Fibroblast of skin of back (primary cell): ENCODE results near the gene DENND11.
"Not testable (repeated sequence)": the region's sequence is repeated elsewhere in the genome, so short reads cannot be mapped to it uniquely, and the experiment has no call there.

Experiments used
- DNase-seq: peaks from one replicate; pipeline ENCODE4 v3.0.0-alpha.2; 2013

DENND11 gene

GRCh38 chr7:141708351-141708750 lies 6.4 kb upstream of the DENND11 start, which contains the start of gene WEE2:
Gene WEE2 (plus strand): TSS chr7:141708353. CDS start chr7:141708759, 406 bp downstream.
- DNase-seq = no peak

- no peak for DNase-seq
These were observed 4.5 kb upstream of the DENND11 start for GRCh38 chr7:141706239-141707064.

DNA sequence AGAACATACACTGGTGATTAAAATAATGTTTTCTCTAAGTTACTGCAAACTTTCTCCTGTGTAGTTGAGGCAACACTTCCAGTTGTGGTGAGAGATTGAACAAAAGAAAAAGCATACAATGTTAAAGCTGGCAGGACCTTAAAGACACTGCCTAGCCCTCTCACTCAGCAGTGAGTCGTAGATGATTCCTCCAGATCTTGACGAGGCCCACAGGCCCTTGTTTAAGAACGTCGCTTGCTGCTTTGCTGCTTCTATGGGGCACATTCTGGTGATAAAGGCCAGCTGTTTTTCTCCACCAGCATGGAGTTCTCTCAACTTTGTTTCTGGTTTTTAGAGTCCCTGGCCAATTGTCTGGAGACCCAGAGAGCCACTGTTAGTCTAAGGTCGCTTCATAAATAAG lies 2.8 kb upstream of the DENND11 start:
- DNase-seq = peak; percentile 21

- no peak for DNase-seq
These were observed 2.1 kb upstream of the DENND11 start for GRCh38 chr7:141704112-141704511.

- DNase-seq = no peak
These were observed 926 bp upstream of the DENND11 start for GRCh38 chr7:141702892-141703291.

DNA sequence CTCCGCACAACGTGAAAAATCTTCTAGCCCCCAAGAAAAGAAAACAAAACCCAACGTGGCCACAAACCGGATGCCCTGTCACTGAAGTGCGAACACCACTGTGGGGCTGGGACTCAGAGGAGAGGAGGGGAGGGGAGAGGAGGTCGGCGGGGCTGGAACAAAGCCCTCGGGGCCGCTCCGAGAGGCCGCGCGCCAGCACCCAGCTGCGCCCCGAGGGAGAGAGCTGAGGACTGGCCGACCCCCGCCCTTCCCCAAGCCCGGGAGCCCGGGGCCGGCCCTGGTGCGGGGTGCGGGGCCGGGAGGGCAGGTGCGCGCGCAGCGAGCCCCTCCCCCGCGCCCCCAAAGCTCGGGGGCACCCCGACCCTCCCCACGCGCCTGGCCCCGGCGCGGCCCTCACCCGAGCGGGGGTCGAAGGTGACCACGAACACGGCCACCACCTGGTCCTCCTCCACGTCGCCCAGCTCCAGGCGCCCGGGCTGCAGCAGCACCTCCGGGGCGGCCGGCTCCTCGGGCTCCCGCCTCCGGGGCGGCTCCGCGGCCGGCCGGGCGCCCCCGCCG lies 398 bp downstream of the DENND11 start:
- peak; percentile 52 for DNase-seq

DNA sequence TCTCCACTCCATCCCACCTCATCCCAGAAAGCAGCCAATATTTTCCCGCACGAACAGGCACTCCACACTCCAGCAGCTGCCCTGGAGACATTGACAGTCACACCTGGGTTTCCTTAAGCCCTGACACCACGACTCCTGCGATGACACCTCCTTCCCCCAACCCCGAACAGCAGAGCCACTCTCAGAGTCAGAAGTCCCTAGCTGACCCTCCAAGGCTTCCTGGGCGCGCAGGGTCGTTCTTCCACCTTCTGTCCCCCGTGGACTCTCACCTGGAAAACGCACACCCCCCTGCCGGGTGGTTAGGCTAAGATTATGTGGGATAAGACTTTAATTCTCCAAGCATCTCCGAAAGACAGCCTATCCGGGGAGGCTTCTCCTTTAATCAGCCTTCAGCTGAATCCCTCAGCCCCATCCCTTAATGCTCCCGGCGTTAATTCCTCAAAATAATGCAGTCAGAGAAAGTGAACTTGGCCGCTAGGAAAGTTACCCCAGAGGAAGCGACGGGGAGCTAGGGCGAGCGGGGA lies 1.1 kb downstream of the DENND11 start:
- no peak for DNase-seq

DNA sequence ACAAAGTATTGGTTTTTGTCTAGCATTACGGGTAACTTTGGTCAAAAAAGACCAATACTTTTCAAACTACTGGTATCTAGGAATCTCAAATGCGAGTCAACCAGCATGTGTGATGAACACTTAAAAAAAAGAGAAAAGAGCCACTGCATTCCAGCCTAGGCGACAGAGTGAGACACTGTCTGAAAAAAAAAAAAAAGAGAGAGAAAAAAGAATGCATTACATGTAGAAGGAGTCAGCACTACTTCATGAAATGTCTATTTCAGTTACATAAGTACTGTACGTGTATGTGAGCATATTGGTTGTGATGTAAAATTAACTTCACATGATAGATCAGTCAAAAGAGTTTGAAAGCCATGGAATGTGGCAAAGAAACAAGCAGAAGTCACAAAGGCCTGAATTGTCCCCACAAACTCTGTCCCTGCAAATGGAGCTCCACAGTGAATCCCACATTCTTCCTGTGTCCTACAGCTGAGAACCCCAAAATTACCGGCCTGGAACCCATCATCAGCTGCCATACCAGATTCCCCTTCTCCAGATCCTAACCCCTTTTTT lies 1.6 kb downstream of the DENND11 start:
- DNase-seq = peak; percentile 60

DNA sequence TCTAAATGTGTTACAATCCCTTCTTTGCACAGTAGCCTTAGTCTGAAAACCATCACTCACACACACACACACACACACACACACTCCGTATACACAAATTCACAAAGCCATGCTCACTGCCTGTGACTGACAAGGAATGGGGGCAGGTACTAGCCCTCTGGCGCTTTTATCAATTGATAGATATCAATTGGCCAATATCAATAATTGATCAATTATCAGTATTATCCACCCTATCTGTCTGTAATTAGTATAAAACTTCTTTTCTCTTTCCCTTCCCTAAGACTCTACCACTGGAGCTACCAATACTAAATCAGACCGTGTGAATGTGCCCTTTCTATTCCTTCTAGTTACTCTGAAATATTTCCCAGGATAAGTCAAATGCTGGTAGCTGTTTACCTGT lies 2.1 kb downstream of the DENND11 start:
- DNase-seq = no peak

DNA sequence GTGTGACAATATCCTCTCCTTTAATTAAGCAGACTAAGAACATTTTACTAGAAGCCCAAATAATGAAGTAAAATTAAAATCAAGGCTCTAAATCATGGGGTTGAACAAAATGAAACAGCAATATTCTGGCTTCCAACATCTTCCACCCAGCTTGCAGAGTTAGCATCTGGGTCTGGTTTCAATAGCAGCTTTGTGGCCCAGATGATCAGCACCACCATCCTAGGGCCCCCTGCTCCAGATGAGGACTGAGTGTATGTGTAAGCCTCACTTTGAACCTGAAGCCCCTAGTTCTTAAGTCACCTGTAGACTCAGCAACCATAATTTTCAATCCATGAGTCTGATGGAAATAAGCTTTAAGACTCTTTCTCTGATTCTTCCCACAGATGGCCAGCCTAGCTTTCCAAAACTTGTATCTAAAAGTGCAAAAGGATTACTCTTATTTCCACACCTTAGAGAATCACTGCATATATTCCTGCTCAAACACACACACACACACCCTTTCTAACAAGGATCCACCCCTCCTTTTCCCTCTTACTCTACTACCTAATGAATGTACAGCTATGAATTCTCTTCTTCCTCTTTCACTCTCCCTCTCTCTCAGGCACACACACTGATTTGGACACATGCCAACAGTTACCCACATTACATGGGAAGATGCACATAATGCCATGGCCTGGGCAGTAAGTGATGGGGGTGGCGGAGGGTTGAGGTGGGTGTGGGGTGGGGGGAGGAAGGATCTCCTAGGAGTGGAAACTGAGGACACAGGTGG lies 3.5 kb downstream of the DENND11 start:
- DNase-seq = no peak

GRCh38 chr7:141697211-141697871 lies 4.6 kb downstream of the DENND11 start:
- peak; percentile 27 for DNase-seq

DNA sequence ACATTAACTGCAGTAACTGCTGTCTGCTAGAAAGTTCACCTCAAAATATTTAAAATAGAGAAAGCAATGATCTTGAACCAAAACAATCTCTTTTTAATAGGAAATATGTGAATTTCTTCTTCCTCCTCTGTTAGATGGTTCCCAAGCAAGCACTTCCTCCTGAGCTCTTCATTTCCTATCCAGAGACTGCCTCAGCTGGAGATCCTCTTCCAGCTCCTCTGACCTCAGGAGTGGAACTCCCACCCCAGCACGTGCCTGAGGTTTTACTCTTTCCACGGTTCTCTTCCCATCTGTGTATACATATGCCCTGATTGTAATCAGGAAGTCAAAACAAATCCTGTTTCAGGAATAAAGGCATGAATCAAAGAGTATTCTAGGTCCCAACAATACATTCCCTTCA lies 5.6 kb downstream of the DENND11 start:
- DNase-seq = no peak

DNA sequence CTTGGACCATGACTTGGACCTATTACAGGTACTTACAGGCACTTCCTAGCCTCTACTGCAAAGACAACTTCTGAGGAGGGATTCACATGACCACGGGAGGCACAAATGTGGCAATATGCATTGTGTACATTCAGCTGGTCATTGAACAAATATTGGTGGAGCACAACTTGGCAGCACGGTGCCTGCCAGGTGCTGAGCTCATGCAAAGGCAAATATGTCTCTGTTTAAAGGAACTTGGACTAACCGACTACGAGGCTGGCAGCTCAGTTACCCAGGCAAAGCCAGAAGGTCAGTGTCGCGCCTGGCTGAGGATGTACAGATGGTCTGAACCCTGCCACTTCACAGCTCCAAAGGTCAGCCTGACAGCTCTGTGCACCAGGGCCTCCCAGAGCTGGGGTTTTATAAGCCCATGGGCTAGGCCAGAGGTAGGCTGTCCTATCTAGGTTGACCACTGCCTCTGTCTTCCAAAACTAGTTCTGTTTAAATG lies 6.1 kb downstream of the DENND11 start:
- no peak for DNase-seq

DNA sequence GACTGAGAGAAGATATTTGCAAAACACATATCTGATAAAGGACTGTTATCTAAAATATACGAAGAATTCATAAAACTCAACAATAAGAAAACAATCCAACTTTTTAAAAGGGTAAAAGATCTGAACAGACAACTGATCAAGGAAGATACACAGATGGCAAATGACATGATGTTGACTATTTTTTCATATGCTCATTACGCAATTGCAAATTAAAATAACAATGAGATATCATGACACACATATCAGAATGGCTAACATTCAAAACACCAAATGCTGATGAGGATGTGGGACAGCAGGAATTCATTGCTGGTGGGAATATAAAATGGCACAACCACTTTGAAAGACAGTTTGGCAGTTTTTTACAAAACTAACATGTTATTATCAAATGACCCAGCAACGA lies 8.9 kb downstream of the DENND11 start:
- DNase-seq = no peak

GRCh38 chr7:141691961-141692360 lies 10.0 kb downstream of the DENND11 start:
- no peak for DNase-seq

DNA sequence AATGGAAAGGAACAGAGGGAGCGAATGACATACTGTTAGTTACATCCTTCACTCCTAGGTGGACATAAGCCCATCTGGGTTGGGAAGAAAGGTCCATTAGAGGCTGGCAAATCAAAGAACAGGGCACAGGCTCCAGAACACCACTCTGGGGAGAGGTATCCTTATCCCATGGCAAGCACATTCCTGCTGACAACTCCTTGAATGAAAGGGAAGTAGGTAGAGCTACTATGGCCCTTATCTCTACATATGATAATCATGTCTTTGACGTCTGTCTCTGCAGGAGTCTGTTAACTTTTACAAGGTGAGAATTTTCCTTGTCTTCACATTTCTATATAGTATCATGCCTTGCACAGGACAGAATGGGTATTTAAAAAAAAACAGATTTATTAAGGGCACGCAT lies 10.4 kb downstream of the DENND11 start:
- no peak for DNase-seq

- DNase-seq = not testable (repeated sequence)
These were observed 12.7 kb downstream of the DENND11 start for GRCh38 chr7:141689072-141689825.

DNA sequence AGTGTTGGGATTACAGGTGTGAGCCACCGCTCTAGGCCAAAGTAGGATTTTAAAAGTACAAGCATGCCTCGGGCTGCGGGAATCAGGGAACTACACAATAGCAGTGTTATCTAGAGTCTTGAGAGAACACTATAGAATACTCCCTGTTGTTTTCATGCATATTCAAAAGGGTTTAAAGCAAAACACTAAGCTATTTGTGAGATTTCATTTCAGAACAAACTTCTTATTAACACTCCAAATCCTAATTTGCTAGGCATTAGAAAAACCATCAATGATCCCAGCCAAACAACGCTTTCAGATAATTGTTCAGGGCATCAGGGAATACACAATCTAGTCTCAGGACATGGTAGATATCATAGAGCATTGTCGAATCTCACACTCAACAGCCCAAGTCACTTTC lies 13.9 kb downstream of the DENND11 start:
- no peak for DNase-seq

DNA sequence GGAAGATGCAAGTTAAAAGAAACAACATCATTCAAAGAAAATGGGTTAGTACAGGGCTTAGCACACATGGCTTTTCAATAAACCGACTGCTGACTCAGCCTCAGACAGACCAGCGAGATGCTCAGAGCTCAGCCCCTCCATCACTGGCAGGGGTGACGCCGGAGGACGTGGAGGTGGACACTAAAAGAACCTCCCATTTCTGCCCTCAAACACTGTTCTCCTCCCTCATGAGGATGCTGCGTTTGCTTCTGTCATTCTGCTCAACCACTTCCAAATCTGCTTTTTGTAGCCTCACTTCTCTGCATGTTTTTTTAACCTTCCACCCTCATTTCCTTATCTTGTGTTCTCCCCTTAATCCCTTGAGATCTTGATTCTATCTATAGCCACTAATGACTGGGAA lies 15.3 kb downstream of the DENND11 start:
- no peak for DNase-seq

- no peak for DNase-seq
These were observed 15.9 kb downstream of the DENND11 start for GRCh38 chr7:141686074-141686473.

DNA sequence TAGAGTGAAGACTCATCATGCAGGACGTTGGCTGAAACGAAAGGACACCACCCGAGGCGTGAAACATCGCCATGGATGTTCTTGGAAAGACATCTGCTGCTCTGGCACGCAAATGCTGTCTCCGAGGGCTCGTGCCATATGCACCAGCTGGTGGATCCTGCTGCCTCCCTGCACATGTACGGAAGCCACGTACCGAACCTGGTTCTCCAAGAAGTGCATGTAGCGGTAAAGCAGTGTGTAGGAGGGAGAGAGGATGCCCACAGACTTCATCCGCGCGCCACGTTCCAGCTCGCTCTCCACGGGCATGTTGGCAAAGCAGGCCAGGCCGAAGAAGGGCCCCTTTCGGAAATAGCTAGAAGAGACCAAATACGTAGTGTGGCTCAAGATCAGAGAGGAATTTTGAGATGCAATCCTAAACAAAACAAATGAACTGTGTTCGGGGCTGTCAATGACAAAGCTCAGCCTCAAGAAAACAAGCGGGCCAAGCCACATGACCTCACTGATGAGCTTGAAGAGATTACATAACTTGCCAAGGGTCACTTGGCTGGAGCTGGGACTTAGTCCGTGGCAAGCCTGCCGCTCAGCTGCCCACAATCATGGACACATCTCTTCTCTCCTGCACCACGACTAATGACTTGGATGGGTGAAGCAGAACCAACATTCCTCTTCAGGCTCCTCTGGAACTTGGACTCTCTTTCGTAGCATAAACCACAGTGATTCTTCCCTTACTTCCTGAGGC lies 16.5 kb downstream of the DENND11 start:
- DNase-seq = no peak
